Nephron (organoid): ENCODE measurements around the gene CAPN12.

ENCODE experiments used
- H3K27ac Mint-ChIP-seq, 3 experiments: 2 replicates each; pipeline ENCODE4 v1.8.0; 2020; ENCODE audit warnings: mixed read lengths in 3 of 3, mild to moderate bottlenecking in 2 of 3, moderate library complexity in 1 of 3
- H3K27me3 Mint-ChIP-seq: 2 replicates; pipeline ENCODE4 v1.8.0; 2021; ENCODE audit warnings: low read depth, mild to moderate bottlenecking, moderate library complexity, mixed read lengths
- H3K36me3 Mint-ChIP-seq: 2 replicates; pipeline ENCODE4 v1.8.0; 2020; ENCODE audit warnings: low read depth, mixed read lengths
- H3K4me1 Mint-ChIP-seq: 2 replicates; pipeline ENCODE4 v1.8.0; 2020; ENCODE audit warnings: mixed read lengths
- H3K4me3 Mint-ChIP-seq, 3 experiments: 2 replicates each; pipeline ENCODE4 v1.8.0; 2020; ENCODE audit warnings: mild to moderate bottlenecking in 3 of 3, mixed read lengths in 3 of 3, moderate library complexity in 2 of 3
- H3K9me3 Mint-ChIP-seq: 2 replicates; pipeline ENCODE4 v1.8.0; 2020; ENCODE audit warnings: mixed read lengths
- CTCF ChIP-seq, 3 experiments: fragments of 200-600 bp; sonication (generic); IDR thresholded peaks; one replicate each; pipeline ENCODE4 v1.5.0; 2021; ENCODE audit warnings: antibody characterized with exemption in 3 of 3; ENCODE audit not compliant: unreplicated experiment in 3 of 3

CAPN12 gene

GRCh38 chr19:38742296-38742695 is 2.0 kb downstream of the CAPN12 start:
- Mint-ChIP-seq H3K4me1 (peaks cover 6% of the 10 kb centered on the region), H3K27me3 (peaks cover 18% of the 10 kb centered on the region), H3K4me3 (no peak overlapping the region), H3K36me3 (no peaks in the 10 kb centered on the region), H3K9me3 (no peaks in the 10 kb centered on the region), H3K27ac (no peak overlapping the region)
- no peak for TF ChIP-seq CTCF (IDR thresholded peaks at IDR 0.05; ENCODE audit: unreplicated experiment in 3 of 3)

- no peaks in the 10 kb centered on the region for H3K9me3 Mint-ChIP-seq
- no peaks in the 10 kb centered on the region for H3K36me3 Mint-ChIP-seq
- H3K27me3 Mint-ChIP-seq, result peaks cover 20% of the 10 kb centered on the region
- no peak overlapping the region for H3K27ac Mint-ChIP-seq
- no peak for TF ChIP-seq CTCF (IDR thresholded peaks at IDR 0.05; ENCODE audit: unreplicated experiment in 3 of 3)
- H3K4me1 Mint-ChIP-seq, result peaks cover 6% of the 10 kb centered on the region
- no peak overlapping the region for H3K4me3 Mint-ChIP-seq
Measured at GRCh38 chr19:38741670-38742069, 2.6 kb downstream of the CAPN12 start.

GRCh38 chr19:38740932-38741331 is 3.3 kb downstream of the CAPN12 start:
- peaks cover 6% of the 10 kb centered on the region for H3K4me1 Mint-ChIP-seq

GRCh38 chr19:38740257-38740592 is 4.0 kb downstream of the CAPN12 start:
- Mint-ChIP-seq H3K4me3 (no peak overlapping the region), H3K4me1 (peaks cover 6% of the 10 kb centered on the region), H3K27me3 (peaks cover 23% of the 10 kb centered on the region), H3K36me3 (no peaks in the 10 kb centered on the region), H3K27ac (no peak overlapping the region), H3K9me3 (no peaks in the 10 kb centered on the region)
- no peak for TF ChIP-seq CTCF (IDR thresholded peaks at IDR 0.05; ENCODE audit: unreplicated experiment in 3 of 3)

More at GRCh38 chr19:38740932-38741331, 3.3 kb downstream of the CAPN12 start:
- Mint-ChIP-seq H3K27me3 (peaks cover 23% of the 10 kb centered on the region), H3K4me3 (no peak overlapping the region), H3K27ac (no peak overlapping the region), H3K9me3 (no peaks in the 10 kb centered on the region), H3K36me3 (no peaks in the 10 kb centered on the region)
- no peak for TF ChIP-seq CTCF (IDR thresholded peaks at IDR 0.05; ENCODE audit: unreplicated experiment in 3 of 3)

GRCh38 chr19:38739440-38740256 is 4.6 kb downstream of the CAPN12 start:
- no peaks in the 10 kb centered on the region for H3K36me3 Mint-ChIP-seq
- H3K9me3 Mint-ChIP-seq, result no peaks in the 10 kb centered on the region
- no peak overlapping the region for H3K27ac Mint-ChIP-seq
- H3K4me1 Mint-ChIP-seq, result peaks cover 10% of the 10 kb centered on the region
- H3K4me3 Mint-ChIP-seq, result no peak overlapping the region
- TF ChIP-seq CTCF (IDR thresholded peaks at IDR 0.05; ENCODE audit: unreplicated experiment in 3 of 3), result no peak
- peaks cover 28% of the 10 kb centered on the region for H3K27me3 Mint-ChIP-seq
